NCI-H2081 (cell line): ENCODE data around the gene SLC39A9.
"Not testable (repeated sequence)": the region's sequence is repeated elsewhere in the genome, so short reads cannot be mapped to it uniquely, and the experiment has no call there.

Experiments
- DNase-seq, 2 experiments: peaks; one replicate each; lab custom pipeline; 2025; lab: John Stamatoyannopoulos, UW

Gene SLC39A9

DNA sequence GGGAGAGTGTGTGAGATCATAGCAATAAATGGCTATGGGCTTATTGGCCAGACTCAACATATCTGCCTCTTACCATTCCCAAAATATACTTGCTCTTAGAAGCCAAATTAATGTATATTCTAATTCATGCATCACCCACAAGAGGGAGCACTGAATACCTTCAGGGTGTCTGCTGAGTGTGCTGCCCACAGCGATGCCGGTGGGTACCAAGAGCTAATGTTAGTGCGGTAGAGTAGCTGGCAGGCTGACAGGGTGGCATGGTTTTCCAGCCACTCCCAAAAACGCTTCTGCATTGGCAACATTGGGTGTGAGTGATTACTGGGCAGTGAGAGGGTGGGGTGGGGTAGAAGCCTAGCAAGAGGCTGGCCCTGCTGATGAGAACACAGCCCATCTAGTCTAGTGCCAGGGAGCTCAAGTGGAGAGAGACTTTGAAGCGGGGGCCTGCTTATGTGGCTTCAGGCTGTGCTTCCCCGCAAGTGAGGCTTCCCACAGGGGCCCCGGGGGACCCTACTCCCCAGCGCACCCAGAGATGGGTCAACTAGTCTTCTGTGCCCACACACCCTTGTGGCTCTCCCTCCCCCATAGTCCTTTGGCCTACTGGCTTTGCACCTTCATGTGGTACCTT, 76.8 kb downstream of the SLC39A9 start:
- peak; percentile 27 to 67 for DNase-seq

GRCh38 chr14:69476824-69477450, 78.4 kb downstream of the SLC39A9 start:
- not testable (repeated sequence) for DNase-seq

- DNase-seq: not testable (repeated sequence)
These were observed 79.6 kb downstream of the SLC39A9 start for GRCh38 chr14:69478055-69478454.

GRCh38 chr14:69479696-69480095, 81.2 kb downstream of the SLC39A9 start:
- no peak for DNase-seq

- no peak for DNase-seq
These were observed 81.6 kb downstream of the SLC39A9 start for GRCh38 chr14:69480136-69480535.

- DNase-seq: no peak
These were observed 83.5 kb downstream of the SLC39A9 start for GRCh38 chr14:69481815-69482568.

- peak; percentile 34 to 65 for DNase-seq
These were observed 85.4 kb downstream of the SLC39A9 start for GRCh38 chr14:69483765-69484443.

DNA sequence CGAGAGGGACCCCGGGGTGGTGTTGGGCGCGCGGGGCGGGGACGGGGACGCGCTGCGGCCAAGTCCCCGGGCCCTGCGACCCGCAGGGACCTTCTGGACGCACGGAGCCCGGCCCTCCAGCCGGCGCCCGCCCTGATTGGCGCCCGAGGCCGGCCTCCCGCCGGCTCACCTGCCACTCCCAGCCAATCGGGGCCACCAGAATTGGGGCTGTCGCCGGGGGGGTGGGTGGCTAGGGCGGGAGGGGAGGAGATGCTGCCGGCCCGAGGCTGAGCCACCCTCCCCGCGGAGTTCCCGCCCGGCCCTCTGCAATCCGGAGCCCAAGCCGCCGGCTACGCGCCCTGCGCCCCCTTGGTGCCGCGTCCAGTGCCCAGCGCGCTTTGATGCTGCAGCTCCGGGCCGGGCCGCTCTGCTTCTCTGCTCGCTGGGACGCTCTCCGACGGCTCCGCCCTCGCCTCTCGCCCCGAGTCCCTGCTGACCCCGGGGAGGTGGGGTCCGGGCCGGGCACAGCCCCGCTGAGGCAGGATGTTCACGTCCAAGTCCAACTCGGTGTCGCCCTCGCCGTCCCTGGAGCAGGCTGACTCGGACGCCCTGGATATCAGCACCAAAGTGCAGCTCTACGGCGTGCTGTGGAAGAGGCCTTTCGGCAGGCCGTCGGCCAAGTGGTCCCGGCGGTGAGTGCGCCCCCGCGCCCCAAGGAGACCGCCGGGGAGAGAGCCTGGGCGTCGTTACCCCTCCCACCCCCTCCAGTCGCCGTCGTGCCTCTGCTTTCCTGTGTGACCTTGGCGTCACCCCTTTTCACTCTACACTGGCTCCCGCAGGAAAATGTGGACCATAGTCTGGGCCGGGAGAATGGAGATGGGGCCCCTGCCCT, 86.2 kb downstream of the SLC39A9 start, which contains the start of gene PLEKHD1:
Gene PLEKHD1, plus strand, starts transcription at position 285 of the 871 bp plus-strand sequence. Its CDS starts 238 bp downstream, at position 523.
- peak; percentile 35 to 63 for DNase-seq

DNA sequence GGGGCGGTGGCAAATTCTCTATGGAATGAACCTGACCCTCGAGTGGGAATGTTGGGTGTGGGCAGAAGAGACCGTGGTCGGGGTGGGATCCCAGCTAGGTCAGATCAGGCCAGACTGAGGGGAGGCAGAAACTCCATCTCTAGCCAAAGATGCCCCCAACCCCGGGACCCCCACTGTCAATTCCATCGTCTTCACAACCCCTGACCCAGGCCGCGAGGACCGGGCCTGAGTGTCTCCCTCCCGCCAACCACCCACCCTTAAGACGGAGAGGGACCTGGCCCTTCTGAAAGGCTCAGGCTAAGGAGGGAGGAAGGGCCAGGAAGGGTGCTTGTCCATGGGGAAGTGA, 86.8 kb downstream of the SLC39A9 start:
- DNase-seq: no peak

- DNase-seq: no peak
These were observed 87.2 kb downstream of the SLC39A9 start for GRCh38 chr14:69485701-69486100.

GRCh38 chr14:69487226-69487625, 88.7 kb downstream of the SLC39A9 start:
- no peak for DNase-seq

- no peak for DNase-seq
These were observed 89.3 kb downstream of the SLC39A9 start for GRCh38 chr14:69487771-69488170.

- no peak for DNase-seq
These were observed 91.0 kb downstream of the SLC39A9 start for GRCh38 chr14:69489495-69489894.

DNA sequence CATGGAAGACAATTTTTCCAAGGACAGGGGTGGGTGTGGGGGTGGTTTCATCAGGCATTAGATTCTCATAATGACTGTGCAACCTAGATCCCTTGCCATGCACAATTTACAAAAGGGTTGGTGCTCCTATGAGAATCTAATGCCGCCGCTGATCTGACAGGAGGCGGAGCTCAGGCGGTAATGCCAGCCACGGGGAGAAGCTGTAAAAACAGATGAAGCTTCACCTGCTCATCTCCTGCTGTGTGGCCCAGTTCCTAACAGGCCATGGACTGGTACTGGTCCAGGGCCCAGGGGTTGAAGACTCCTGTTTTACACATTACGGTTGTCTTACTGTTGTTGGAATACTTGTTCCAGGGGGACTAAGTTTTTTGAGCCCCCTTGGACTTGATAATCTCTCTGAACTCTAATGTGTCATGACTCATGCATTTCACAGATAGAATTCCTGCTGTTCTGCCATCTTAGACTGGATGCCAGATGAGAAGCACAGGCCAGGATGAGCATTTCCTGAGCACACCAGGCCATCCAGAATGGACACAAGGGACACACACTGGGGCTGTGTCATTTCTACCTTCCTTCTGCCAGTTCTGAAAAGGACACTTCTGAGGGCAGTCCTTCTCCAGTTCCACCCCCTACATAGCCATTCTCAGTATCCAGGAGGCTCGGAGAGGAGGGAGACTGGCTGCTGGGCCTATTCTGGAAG, 91.9 kb downstream of the SLC39A9 start:
- no peak for DNase-seq

GRCh38 chr14:69491193-69491592, 92.7 kb downstream of the SLC39A9 start:
- no peak for DNase-seq

DNA sequence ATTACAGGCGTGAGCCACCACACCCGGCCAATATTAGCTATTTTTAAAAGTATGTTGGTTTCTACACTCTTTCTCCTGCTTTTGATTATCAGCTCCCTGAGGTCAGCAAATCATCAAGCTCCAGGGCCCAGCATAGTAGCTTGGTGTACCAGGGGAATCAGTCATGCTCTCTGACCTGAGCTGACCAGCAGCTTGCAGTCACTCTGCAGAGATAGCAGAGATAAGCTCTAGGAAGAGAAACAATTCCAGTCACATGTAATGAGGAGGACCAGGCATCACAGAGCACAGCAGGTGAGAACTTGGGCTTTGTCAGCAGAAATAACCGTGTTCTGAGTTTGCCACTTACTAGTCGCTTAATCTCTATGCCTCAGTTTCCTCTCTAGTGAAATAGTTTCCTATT, 94.5 kb downstream of the SLC39A9 start:
- no peak for DNase-seq

- no peak for DNase-seq
These were observed 95.3 kb downstream of the SLC39A9 start for GRCh38 chr14:69493791-69494190.

GRCh38 chr14:69495341-69495921, 96.9 kb downstream of the SLC39A9 start:
- no peak for DNase-seq

GRCh38 chr14:69497866-69498265, 99.4 kb downstream of the SLC39A9 start:
- DNase-seq: not testable (repeated sequence)

DNA sequence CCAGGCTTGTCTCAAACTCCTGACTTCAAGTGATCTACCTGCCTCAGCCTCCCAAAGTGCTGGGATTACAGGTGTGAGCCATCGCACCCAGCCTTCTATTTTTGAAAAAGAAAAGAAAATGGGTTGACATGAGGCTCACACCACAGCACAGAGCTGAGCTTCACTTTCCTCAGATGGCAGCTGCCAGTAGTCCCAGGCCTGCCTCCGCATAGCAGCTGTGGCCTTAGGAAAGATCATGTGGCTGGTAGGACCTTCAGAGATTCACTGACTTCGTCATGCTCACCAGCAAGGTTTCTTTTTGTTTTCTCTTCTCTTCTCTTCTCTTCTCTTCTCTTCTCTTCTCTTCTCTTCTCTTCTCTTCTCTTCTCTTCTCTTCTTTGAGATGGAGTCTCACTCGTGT, 99.8 kb downstream of the SLC39A9 start:
- DNase-seq: not testable (repeated sequence)

- no peak for DNase-seq
These were observed 100.9 kb downstream of the SLC39A9 start for GRCh38 chr14:69499436-69499835.
